GM12865 (cell line): Measurements from ENCODE around the gene BEST2.

Experiments used
- DNase-seq: peaks from one replicate; pipeline ENCODE4 v3.0.0; 2010; ENCODE audit warnings: low read depth
- H3K4me3 ChIP-seq: 2 replicates; pipeline ENCODE4 v1.5.1; 2011; ENCODE audit warnings: mild to moderate bottlenecking, low read depth, low read length, control low read depth
- CTCF ChIP-seq: IDR thresholded peaks from 2 replicates; pipeline ENCODE4 v1.5.1; 2011; ENCODE audit warnings: low read length, control low read depth, low read depth, inconsistent platforms; ENCODE audit not compliant: insufficient read depth; ENCODE audit errors: missing control alignments

Gene BEST2

GRCh38 chr19:12788682-12789097 lies 37.1 kb downstream of the BEST2 start:
- DNase-seq, result peak; percentile 93
- peak overlapping the region; percentile 84 for H3K4me3 ChIP-seq
- no peak for TF ChIP-seq CTCF

GRCh38 chr19:12789098-12789903 lies 37.7 kb downstream of the BEST2 start:
- no peak for DNase-seq
- no peak for TF ChIP-seq CTCF
- peak overlapping the region; percentile 84 for H3K4me3 ChIP-seq

- peak; percentile 100 for DNase-seq
- TF ChIP-seq CTCF, result no peak
- H3K4me3 ChIP-seq, result peak overlapping the region; percentile 95
Measured at GRCh38 chr19:12789904-12790619, 38.5 kb downstream of the BEST2 start.

- DNase-seq, result no peak
- TF ChIP-seq CTCF, result no peak
Measured at GRCh38 chr19:12790628-12791344, 39.2 kb downstream of the BEST2 start.

GRCh38 chr19:12791345-12792050 lies 39.9 kb downstream of the BEST2 start, which contains the start of gene JUNB:
JUNB (plus strand) TSS chr19:12791486; CDS start chr19:12791772, 286 bp downstream.
- TF ChIP-seq CTCF, result no peak
- DNase-seq, result peak; percentile 99
- H3K4me3 ChIP-seq, result peak within 1 kb of the TSS; percentile 95

More at GRCh38 chr19:12790628-12791344, 39.2 kb downstream of the BEST2 start:
- peak overlapping the region; percentile 95 for H3K4me3 ChIP-seq

- no peak for TF ChIP-seq CTCF
- peak overlapping the region; percentile 95 for H3K4me3 ChIP-seq
- peak; percentile 93 for DNase-seq
Measured at GRCh38 chr19:12792051-12792852, 40.7 kb downstream of the BEST2 start.
